Measurements from ENCODE around the gene PSEN2. TPM values are rescaled to one million over a fixed set of nuclear protein-coding genes. Genes with fewer than 3 reads are reported as not detected.

PSEN2 gene
- total and polyA plus RNA-seq, 7 donors: 4.4 to 56.8 (median 23.2) TPM

- no peak for TF ChIP-seq EP300 (IDR thresholded peaks at IDR 0.05)
- no peak for TF ChIP-seq CTCF (IDR thresholded peaks at IDR 0.05)
- no peak for TF ChIP-seq POLR2AphosphoS5 (IDR thresholded peaks at IDR 0.05)
- no peak for TF ChIP-seq POLR2A (IDR thresholded peaks at IDR 0.05)
- no peak for DNase-seq
- no peak overlapping the region for H3K27ac ChIP-seq
- H3K36me3 ChIP-seq: peaks cover 0 to 34% (median 2%) of the 10 kb centered on the region in 4 donors
- peaks cover 0 to 15% (median 14%) of the 10 kb centered on the region in 4 donors for H3K4me1 ChIP-seq
- 16 to 66% methylated on average over 11 of the region's 11 CpGs for WGBS, 2 donors
- H3K9me3 ChIP-seq: no peaks in the 10 kb centered on the region
- intact Hi-C loops (cut with DNase I): no loop called here
- H3K27me3 ChIP-seq: no peaks in the 10 kb centered on the region
- H3K4me3 ChIP-seq: no peak overlapping the region
Observed at GRCh38 chr1:226875641-226876295, 5.4 kb downstream of the PSEN2 start.

DNA sequence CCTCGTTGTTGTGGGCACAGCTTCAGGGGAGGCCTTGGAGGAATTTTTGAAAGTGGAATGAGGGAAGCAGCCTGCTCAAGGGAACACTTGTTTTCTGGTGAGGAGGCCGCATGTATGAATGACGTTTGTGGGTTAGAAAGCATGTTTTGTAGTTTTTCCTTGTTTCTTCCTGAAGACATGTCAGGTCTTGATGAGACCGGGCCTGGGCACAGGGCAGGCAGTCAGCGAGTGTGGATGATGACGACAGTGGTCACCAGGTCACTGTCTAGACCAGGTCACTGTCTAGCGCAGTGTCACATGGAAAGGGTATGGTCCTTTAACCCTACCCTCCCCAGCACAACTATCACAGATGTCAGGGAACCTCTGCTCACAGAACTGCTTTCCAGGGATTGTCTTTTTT lies 7.3 kb downstream of the PSEN2 start:
- H3K27me3 ChIP-seq: no peaks in the 10 kb centered on the region
- WGBS, 2 donors: 81 to 91% methylated on average over 7 of the region's 7 CpGs
- H3K36me3 ChIP-seq: peaks cover 0 to 53% (median 3%) of the 10 kb centered on the region in 4 donors
- no peak for DNase-seq
- no peak overlapping the region for H3K27ac ChIP-seq
- intact Hi-C loops (cut with DNase I): no loop called here
- no peak overlapping the region for H3K4me3 ChIP-seq
- no peaks in the 10 kb centered on the region for H3K9me3 ChIP-seq
- TF ChIP-seq CTCF (IDR thresholded peaks at IDR 0.05) (no peak), POLR2A (IDR thresholded peaks at IDR 0.05) (no peak), POLR2AphosphoS5 (IDR thresholded peaks at IDR 0.05) (no peak), EP300 (IDR thresholded peaks at IDR 0.05) (no peak)
- peaks cover 0 to 8% (median 0%) of the 10 kb centered on the region in 4 donors for H3K4me1 ChIP-seq

- Histone ChIP-seq H3K27ac (no peak overlapping the region), H3K4me3 (no peak overlapping the region), H3K36me3 (peaks cover 8 to 73% (median 11%) of the 10 kb centered on the region in 4 donors), H3K27me3 (no peaks in the 10 kb centered on the region), H3K4me1 (peaks cover 0 to 12% (median 0%) of the 10 kb centered on the region in 4 donors), H3K9me3 (no peaks in the 10 kb centered on the region)
- WGBS, 2 donors: 94 to 95% methylated on average over 14 of the region's 14 CpGs
- intact Hi-C loops (cut with DNase I): no loop called here
- no peak for DNase-seq
- no peak for TF ChIP-seq POLR2A (IDR thresholded peaks at IDR 0.05)
- no peak for TF ChIP-seq CTCF (IDR thresholded peaks at IDR 0.05)
- no peak for TF ChIP-seq EP300 (IDR thresholded peaks at IDR 0.05)
- no peak for TF ChIP-seq POLR2AphosphoS5 (IDR thresholded peaks at IDR 0.05)
Observed at GRCh38 chr1:226880372-226881287, 10.2 kb downstream of the PSEN2 start.

GRCh38 chr1:226881515-226882185 lies 11.2 kb downstream of the PSEN2 start:
- Histone ChIP-seq H3K4me3 (no peak overlapping the region), H3K9me3 (no peaks in the 10 kb centered on the region), H3K4me1 (peaks cover 0 to 12% (median 0%) of the 10 kb centered on the region in 4 donors), H3K36me3 (peaks cover 10 to 75% (median 13%) of the 10 kb centered on the region in 4 donors), H3K27ac (no peak overlapping the region), H3K27me3 (no peaks in the 10 kb centered on the region)
- no peak for DNase-seq
- TF ChIP-seq POLR2A (IDR thresholded peaks at IDR 0.05) (no peak), CTCF (IDR thresholded peaks at IDR 0.05) (no peak), EP300 (IDR thresholded peaks at IDR 0.05) (no peak), POLR2AphosphoS5 (IDR thresholded peaks at IDR 0.05) (no peak)
- WGBS, 2 donors: 93 to 94% methylated on average over 15 of the region's 15 CpGs
- intact Hi-C loops (cut with DNase I): no loop called here
